Suprapubic skin (tissue), 4 donors: ENCODE results near the gene CPXM2.

Source experiments
- CTCF ChIP-seq, 2 donors: fragments of 200-600 bp in 1 of 2; fragments of 450-650 bp in 1 of 2; sonication (generic) in 1 of 2; IDR thresholded peaks; one replicate each; pipeline ENCODE4 v1.5.1; 2016 to 2019; ENCODE audit warnings: antibody characterized with exemption in 2 of 2, mild to moderate bottlenecking in 1 of 2, moderate library complexity in 1 of 2
- EP300 ChIP-seq: sonication (generic); formaldehyde crosslinking; IDR thresholded peaks from one replicate; pipeline ENCODE4 v1.6.1; 2017; ENCODE audit warnings: antibody characterized with exemption
- POLR2A ChIP-seq, 2 donors: fragments of 450-650 bp; IDR thresholded peaks; one replicate each; pipeline ENCODE4 v1.6.1; 2017; ENCODE audit warnings: antibody characterized with exemption in 2 of 2, mild to moderate bottlenecking in 2 of 2, moderate library complexity in 2 of 2
- POLR2AphosphoS5 ChIP-seq, 3 donors: sonication (generic); formaldehyde crosslinking; IDR thresholded peaks; one replicate each; pipeline ENCODE4 v1.6.1; 2017; ENCODE audit warnings: antibody characterized with exemption in 3 of 3

- no peak for TF ChIP-seq CTCF (IDR thresholded peaks at IDR 0.05)
- no peak for TF ChIP-seq POLR2A (IDR thresholded peaks at IDR 0.05)
- no peak for TF ChIP-seq POLR2AphosphoS5 (IDR thresholded peaks at IDR 0.05)
- no peak for TF ChIP-seq EP300
These were observed 43.7 kb downstream of the CPXM2 start for GRCh38 chr10:123847686-123848432.
